Mucosa of gallbladder (tissue), 1 donor: ENCODE data around the gene ZEB2. TPM values are rescaled to one million over a fixed set of nuclear protein-coding genes. Genes with fewer than 3 reads are reported as not detected.

Source experiments
- DNase-seq: peaks from one replicate; pipeline ENCODE4 v3.0.0-alpha.2; 2020; ENCODE audit warnings: low spot score
- total RNA-seq: library from RNA; stranded (reverse); gene quantifications from one replicate; pipeline ENCODE4 v1.2.1, GENCODE V29; 2021
- donor health status: DM: no; HTN: no; CAD: no.

Gene ZEB2
- total RNA-seq, 1 donor from 2014 or later = 91.0 TPM

DNA sequence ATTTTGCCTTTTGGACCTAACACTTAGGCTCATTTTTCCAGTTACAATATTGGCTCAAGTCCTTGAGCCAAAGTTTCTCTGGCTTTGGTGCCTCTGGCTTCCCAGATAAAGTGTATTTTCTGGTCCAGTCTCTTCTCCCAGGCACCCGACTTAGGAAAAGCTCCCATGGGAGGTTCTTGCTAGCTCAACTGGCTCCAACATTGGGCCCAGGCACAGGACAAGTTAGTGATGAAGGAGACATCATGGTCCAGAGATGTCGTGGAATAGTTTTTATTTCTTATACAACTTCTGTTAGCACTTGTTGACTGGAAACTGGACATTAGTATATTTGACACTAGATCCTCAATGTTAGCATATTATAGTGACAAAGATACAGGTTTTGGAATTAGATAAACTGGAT, 8.2 kb upstream of the ZEB2 start:
- no peak for DNase-seq

DNA sequence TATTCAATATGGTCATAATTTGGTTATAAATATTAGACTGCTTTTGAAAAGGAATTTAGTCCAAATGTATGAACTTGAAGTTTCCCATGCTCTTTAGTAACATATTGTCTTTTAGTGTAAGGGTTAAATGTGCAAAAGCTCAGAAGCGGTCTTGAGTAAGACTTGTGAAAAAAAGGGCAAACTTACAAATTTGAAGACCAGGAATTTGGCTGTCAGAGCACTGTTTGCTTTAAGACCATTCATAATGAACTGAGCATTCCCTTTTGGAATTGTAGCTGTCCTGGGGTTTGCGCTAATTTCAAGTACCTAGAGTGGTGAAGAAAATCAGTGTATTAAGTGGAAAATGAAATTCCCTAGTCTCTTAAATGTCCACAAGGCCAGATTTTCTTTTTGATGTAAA, 6.9 kb upstream of the ZEB2 start:
- DNase-seq = no peak

DNA sequence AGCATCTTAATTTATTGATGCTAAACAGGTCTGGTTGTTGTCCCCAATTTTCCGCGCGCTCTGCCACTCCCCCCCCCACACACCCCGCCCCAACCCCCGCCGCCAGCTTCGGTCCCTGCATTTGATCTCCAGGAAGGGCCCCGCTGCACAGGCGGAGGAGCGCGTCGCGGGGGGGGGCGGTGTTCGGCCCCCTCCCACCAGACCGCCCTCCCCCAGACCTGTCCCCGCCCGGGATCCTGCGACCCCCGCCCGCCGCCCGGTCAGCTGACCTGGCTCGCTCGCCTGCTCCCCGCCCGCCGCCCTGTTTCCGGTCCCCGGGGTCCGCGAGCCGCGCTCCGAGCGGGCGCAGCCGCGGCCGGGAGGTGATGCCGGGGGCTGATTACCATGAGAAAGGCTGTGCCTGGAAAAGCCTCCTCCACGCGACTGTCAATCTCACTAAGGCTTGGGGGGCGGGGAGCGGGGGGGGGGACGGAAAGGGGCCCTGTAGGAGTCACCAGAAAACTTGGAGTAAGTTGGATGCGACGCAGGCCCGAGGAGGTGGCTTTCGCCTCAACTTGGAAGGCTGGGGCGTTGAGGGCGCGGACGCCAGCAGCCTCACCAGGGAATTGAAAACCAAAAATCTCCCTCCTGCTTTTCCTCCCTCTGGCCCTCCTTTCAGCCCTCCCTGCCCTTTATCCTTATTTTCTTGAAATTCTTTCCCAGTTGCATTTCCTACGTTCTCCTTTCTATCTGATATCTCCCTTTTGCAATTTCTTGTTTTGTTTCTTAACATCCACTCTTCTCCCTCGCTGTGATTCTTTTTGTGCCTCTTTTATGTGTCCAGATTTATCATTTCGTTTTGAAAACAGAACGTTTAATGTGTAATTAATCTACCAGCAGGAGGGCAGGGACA, 4.4 kb upstream of the ZEB2 start:
- no peak for DNase-seq

DNA sequence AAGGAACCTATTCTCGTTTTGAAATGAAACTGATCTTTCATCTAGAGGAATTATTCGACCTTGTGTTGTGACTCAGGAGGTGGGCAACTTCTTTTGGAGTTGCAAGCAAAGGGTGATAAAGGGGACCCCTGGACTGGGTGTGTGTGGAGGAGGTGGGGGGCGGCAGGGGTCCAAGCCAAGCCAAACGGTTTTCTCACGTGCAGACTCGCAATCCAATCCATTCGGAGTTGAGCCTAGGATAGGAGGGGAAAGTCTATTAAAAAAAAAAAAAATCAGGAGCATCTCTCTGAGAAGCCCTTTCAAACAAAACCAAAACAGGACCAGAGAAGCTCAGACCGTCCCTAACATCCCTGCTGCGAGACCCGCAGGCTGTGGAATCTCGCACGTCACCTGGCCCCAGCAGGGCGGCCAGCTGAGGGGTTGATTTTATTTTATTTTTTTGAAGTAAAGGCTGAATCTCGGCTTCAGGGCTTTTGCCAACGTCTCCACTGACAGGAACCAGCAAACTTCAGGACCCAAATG, 3.7 kb upstream of the ZEB2 start:
- DNase-seq = no peak

DNA sequence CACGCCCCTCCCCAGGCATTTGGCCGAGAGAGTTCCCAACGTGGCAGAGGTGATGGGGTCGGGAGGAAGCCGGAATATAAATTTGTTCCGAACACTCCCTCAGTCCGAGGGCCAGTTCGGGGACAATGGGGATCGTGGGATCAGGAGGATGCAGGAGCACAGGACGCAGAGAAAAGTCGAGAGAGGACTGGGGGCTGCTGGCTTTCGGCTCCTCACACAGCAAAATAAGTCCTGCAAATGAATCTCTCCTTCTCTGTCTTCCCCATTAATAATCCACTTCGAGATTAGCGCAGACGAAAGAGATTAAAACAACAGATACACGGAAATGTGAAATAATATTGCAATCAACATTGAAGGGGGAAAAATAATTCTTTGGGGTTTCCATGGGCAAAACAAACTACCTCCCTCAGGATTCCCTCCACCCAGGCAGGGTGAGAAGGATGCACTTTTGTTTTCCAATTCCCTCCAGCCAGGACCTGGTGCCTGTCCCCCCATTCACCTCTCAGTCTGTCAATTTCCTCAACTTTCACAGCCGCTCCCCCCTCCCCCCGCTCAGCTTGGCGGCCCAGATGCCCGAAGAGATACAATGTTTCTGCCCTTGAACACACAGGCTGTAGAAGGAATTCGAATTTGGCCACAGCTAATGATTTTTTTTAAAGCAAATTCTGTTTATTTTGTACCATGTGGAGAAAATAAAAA, 3.1 kb upstream of the ZEB2 start:
- DNase-seq = no peak

DNA sequence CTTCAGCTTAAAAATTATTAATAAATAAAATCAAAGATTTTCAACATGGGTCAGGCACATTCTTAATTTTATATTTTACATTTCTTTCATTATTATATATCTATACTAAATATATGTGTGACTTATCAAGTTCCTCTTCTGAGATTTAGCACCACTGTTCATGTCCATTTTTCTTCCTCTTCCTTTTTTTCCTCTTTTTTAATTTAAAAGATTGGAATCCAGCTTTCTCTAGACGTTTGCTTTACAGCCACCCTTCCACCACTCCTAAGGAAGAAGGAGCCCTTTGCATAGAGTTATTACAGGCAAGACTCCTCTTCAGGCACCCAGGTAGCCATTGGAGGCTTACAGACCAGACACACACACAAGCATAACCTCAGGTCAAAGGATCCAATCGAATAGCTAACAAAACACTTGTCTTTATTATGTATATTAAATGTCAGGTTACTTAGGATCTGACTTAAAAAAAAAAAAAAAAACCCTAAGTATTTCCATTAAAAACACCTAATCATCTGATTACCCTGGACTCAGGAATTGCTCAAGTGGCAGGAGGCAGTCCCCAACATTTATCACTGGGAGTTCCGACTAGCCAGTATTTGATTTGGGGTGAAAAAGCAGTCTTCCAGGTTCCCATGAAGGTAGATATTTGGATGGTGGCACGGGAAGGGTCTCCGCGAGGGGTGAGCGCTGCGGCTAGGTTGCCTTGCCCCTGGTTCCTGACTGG, 2.4 kb upstream of the ZEB2 start:
- DNase-seq = no peak

DNA sequence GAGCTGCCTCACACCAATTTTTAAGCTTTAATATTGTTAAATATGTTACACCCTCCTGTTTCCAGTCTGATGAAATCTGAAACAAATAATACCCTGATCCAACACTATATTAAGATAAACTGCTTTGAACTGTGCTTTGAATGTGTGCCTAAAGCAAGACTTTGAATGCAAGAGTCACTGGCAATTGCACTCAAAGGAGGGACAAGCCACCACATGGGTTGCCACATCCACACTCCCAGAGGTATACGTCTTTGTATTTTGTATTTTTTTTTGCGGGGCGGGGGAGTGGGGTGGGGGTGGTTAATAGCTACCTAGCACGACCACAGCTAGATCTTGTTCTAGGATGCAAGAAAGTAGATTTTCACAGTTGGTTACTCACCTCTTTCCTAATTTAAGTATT, 1.8 kb upstream of the ZEB2 start:
- no peak for DNase-seq

DNA sequence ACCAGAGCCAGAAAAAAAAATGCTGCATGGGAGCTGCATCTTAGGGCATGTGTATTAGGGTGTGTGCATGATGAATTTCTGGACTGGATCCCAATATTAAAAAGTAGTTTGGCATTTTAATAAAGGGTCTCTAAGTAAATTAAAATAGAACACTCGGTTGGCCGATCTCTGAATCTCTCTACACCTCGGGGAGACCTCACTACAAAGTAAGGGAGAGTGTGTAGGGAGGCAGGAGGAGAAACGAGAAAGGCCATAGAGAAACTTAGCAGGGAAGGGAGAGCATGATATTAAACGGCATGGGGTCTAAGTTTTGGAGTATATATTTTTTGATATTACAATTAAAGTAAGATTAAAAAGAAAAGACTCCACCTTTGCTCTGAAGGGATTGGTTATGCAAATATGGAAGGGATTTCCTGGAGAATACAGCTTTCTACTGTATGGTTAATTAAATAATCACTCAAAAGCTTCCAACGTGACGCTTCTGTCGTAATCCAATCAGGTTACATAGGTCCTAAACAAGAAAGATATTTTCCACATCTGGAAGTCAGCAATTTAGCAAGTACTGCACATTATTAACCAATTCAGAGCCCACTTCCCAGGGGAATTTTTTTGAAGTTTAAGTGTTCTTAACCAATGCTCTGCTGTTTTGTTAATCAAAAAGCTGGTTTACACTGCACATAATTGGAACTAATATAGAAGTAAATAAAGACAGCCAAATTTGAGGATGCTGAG, 1.0 kb upstream of the ZEB2 start:
- no peak for DNase-seq

DNA sequence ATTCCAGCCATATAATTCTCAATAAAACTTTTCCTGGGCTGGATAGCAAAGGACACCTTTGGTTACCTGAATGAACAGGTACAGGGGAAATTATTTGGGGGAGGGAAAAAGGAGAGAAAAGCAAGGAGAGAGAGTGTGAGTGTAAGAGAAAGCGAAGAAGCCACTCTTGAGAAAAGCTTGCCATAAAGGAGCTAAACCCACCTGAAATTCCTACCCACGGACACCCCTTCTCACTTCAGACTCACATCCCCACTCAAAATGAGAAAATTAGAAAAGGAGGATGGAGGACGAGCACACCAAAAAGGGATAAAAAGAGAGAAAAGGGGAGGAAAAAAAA, 354 bp downstream of the ZEB2 start:
- no peak for DNase-seq

DNA sequence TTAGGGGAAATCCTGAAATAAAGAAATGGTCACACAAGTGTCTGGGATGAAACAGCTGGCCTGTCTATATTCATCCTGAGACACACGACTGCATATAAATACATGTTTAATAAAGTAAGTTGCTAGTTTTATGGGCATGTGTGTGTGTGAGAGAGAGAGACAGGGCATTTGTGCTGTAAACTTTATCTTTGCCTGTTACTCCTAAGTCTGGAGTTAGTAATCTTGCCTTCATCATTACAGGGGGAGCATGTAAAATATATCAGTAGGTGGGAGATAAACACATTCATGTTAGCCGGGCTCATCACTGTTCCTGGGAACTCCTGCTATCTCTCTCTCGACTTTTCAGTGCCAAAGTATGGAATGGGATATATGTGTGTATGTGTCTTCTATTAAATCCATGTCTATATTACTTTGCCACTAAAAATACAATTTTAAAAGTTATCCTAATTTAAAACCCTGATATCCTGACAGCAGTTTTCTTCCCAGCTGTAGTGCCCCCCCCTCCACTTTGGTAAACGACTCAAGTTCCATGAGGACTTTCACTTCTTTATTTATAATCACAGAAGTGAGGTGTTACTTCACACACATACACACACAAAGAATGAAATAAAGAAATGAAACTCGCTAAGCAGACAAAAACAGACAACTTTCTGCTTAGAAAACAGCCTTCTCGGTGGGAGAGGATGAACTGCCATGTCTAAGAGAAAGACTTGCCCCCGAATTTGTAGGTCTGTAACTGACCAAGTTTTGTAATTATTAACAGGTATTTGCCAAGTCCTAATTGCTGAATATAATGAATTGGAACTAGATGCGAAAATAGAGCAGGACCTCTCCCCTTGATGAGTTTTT, 947 bp downstream of the ZEB2 start:
- no peak for DNase-seq

DNA sequence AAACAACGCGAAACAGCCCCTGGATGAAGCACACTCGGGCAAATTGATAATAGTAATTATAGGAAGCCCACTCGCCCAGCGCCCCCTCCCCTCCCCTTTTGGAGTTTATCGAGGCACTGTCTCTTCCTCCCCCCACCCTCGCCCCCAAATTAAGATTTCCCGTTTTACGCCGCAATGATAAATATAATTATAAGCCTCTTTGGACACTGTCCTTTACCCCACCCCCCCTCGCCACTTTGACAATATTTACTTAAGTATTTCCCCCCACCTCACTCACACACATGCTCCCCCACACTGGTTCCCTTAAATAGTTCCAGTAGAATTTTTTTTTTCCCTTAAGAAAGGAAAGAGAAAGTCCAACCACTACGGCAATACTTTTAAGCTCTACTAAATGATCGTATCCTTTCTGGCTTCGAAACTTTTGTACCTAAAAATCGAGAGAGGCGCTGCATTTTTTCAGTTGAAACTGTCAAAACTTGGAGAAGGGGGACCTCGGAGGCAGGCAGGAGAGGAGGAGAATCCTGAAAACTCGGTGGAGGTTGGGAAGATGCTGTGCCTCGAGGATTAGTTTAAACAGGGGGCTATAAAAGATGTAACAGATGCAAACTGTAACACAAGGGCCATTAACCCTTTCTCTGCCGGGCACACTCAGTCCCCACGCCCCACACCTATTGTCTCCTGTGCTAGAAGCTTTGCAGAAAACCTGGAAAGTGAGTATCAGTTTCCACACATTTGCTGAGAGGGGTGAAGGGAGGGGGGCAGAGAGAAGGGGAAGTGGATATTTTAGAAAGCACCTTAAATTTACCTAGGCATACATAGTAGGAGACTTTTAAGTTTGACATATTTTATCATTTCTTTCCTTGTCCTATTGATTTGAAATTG, 1.8 kb downstream of the ZEB2 start:
- DNase-seq = no peak

DNA sequence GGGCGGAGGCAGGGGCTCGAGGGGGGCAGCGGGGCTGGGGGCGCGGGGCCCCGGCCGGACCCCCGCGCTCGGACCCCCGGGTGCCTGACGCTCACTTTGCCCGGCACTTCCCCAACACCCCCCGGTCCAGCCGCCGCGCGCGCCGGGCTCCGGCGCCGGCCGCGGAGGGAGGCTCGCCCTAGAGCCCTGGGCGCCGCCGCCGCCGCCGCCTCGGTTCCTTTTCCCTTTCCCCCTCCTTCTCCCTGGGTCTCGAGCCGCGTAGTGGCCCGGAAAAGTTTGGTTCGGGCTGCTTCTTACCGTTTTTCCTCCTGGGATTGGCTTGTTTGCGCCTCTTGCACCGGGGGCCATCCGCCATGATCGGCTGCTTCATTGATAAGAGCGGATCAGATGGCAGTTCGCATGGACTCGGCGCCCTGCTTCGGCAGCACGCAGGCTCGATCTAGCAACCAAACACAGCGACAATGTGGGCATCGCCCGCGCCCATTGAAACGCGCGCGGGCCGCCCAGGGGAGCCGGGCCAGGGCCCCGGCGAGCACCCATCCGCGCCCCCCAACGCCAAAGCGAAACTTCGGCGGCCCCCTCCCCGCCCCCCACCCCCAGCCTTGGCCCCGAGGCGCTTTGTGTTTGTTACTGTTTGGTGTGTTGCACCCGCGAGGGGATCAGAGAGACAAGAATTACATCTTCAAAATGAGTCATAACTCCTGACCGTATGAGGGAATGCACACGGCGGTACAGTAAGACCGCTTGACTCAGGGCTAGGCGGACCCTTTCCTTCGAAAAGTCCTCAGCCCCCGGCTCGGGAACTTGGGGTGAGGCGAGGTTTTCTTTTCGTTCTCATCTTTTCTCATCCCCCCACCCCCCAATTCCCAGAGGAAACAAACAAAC, 2.7 kb downstream of the ZEB2 start:
- DNase-seq = peak; percentile 43

DNA sequence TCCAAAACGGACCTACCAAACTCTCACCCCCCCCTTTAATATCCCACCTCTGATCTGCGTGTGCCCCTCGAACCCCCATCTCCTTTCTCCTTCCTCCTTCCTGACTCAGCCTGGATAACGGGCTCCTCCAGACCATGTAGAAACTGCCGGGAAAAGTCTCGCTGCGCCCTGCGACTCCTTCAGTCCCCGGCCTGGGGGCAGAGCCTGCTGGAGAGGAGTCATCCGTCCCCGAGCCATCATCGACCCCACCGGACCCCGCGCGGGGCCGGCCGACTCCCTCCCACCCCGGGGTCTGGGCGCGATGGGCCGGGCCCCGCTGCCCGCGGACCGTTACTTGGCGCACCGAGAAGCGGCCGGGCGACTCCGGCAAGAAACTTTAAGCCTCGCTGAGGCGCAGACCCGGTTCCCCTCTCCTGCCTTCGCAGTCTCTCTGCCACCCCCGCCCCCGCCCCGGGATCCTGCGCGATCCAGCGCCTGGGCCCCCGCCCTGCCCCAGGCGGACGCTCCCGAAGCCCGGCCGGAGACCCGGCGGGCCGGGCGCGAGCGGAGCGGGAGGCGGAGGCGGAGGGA, 3.4 kb downstream of the ZEB2 start:
- DNase-seq = no peak

DNA sequence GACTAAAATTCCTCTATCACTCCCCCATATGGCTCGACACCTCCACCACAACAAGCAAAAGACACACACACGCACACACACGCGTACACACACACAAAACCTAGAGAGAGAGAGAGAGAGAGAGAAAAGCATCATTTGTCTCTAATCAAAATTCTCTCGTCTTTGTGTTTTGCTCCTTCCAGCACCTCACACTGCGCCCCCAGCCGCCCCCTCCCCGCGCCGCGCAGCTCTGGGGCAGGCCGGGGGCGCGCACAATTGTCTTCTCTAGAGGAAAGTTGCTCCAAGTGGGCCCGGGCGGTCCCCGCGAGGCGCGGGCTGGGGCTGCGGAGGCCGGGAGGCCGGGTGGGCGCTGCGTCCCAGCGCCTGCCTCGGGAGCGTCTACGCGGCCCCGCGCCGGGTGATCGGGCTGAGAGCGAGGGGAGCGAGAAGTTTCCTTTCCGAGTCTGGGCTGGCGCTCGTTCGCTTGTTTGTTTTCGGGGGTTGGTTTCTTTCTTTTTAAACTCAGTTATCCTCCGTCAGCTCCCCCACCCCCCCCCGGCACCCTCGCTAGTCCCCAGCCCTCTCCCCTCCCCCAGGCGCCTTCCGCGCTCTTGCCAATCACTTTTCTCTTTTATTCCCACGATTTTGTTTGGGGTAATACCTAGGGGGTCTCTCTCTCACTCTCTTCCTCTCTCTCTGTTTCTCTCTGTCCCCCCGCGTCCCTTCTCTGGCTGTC, 4.1 kb downstream of the ZEB2 start:
- DNase-seq = no peak

DNA sequence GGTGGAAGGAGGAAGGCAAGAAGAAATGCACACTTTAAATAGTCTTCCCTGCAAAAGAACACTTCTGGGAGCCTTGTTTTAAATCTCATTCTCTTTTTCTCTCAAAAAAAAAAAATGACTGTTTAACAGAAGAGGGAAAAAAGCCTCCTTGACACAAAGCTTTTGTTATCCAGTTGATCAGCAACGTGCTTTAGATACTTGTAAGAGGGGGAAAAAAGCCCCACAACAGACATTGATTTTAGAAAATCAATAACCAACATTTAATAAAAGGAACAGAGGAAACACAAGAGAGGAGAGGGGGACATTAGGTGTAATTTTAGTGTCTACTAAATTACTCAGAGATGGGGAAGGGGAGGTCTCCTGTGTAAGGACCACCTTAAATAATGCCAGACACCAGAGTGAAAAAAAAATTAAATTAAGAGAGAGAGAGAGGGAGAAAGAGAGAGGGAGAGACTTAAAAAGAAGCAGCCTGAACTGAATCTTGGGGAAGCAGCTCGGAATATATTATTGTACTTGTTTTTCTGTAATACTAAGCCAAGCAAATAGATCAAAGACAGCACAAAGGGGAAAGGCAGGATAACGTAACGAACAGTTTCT, 4.7 kb downstream of the ZEB2 start:
- no peak for DNase-seq

DNA sequence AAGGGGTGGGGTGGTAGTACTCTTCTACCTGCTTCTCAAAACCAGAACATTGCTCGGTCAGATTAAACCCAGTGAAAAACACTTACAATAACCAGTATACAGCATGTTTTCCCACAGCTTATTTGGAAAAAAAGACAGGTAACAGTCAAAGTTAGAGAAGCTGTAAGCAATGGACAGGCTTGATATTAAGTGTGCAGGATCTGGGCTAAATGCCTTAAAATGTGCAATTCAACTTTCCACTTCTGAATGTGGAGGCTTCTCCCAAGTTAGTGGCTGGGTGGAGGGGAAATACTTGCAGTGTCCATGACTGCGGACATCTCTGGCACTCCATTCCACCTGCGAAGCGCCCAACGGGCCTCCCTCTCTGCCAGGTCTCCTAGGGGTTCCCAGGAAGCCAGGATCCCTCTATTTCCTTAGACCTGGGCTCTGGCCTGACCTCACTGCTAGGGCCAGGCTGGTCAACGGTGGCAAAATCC, 5.3 kb downstream of the ZEB2 start:
- no peak for DNase-seq

DNA sequence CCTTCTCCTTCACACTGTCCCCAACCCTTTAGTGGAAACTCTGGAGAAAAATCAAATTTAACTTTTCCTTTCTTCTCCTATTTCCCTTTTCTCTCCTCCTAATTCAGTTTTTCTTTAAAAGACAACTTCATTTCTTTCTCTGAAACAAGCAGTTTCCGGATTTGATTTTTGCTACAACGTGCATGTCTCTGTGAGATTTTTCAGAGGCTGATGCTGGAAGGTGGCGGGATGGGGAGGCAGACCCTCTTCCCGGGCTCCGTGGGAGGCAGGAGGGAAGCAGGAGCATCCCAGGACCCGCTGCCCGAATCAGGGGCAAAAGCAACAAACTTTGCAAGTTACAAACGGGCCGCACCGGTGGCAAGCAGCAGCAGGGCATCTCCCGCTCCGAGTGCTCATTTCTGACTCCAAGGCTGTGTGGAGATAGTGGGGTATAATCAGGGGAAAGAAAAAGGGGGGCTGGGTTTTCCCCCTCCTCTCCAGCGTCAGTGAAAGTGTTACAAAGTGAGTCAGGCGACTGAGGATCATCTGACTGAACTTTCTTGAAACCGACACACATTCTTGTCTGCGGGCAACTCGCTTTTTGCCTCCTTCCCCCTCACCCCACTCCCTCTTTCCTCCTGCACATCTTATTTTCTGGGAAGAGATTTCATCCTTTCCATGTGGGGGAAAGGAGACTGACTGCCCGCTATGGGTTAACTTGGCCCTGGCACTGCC, 6.4 kb downstream of the ZEB2 start:
- no peak for DNase-seq
